Spleen (tissue), 11 donors: ENCODE results near the gene FGF4. TPM values are rescaled to one million over a fixed set of nuclear protein-coding genes. Genes with fewer than 3 reads are reported as not detected.

Experiments used
- DNase-seq: peaks from one replicate; pipeline ENCODE4 v3.0.0-alpha.2; 2020
- H3K27ac ChIP-seq, 8 donors: fragments of 200-600 bp; sonication (generic) in 7 of 8; 1 replicate in 4 of 8; 2 replicates in 4 of 8; pipeline versions ENCODE4 v1.5.0 to v1.8.0; 2016 to 2021; ENCODE audit warnings: inconsistent platforms in 4 of 8, mild to moderate bottlenecking in 4 of 8, moderate library complexity in 1 of 8
- H3K27me3 ChIP-seq, 7 donors: fragments of 200-600 bp; sonication (generic) in 6 of 7; replicated peaks in 1 of 7; 1 replicate in 4 of 7; 2 replicates in 3 of 7; pipeline versions ENCODE4 v1.5.0 to v1.8.0; 2016 to 2021; ENCODE audit warnings: inconsistent platforms in 3 of 7, mild to moderate bottlenecking in 1 of 7
- H3K36me3 ChIP-seq, 6 donors: fragments of 200-600 bp; sonication (generic) in 5 of 6; 1 replicate in 4 of 6; 2 replicates in 2 of 6; pipeline versions ENCODE4 v1.5.0 to v1.8.0; 2016 to 2021; ENCODE audit warnings: inconsistent platforms in 2 of 6
- H3K4me1 ChIP-seq, 6 donors: fragments of 200-600 bp; sonication (generic) in 5 of 6; 1 replicate in 3 of 6; 2 replicates in 3 of 6; pipeline versions ENCODE4 v1.5.0 to v1.8.0; 2016 to 2021; ENCODE audit warnings: inconsistent platforms in 3 of 6
- H3K4me3 ChIP-seq, 8 donors: fragments of 200-600 bp; sonication (generic) in 7 of 8; 1 replicate in 4 of 8; 2 replicates in 4 of 8; pipeline versions ENCODE4 v1.5.0 to v1.8.0; 2016 to 2021; ENCODE audit warnings: inconsistent platforms in 4 of 8, mild to moderate bottlenecking in 4 of 8, moderate library complexity in 2 of 8
- H3K9me3 ChIP-seq, 8 donors: fragments of 200-600 bp; sonication (generic) in 7 of 8; 1 replicate in 4 of 8; 2 replicates in 4 of 8; pipeline versions ENCODE4 v1.5.0 to v1.8.0; 2016 to 2021; ENCODE audit warnings: inconsistent platforms in 4 of 8
- POLR2A ChIP-seq, 3 donors: fragments of 450-650 bp; IDR thresholded peaks; one replicate each; pipeline ENCODE4 v1.5.1; 2017; ENCODE audit warnings: antibody characterized with exemption in 3 of 3, mild to moderate bottlenecking in 1 of 3
- POLR2AphosphoS5 ChIP-seq, 3 donors: sonication (generic); formaldehyde crosslinking; IDR thresholded peaks; one replicate each; pipeline ENCODE4 v1.5.1; 2017; ENCODE audit warnings: antibody characterized with exemption in 3 of 3
- WGBS, 5 donors: extraction: QIAGEN DNeasy Blood & Tissue Kit in 3 of 5; methylation state at CpG; one replicate each; pipeline versions ENCODE4 v1.1.5 to v1.1.7; 2013 to 2018; 5-methylcytosine and 5-hydroxymethylcytosine counted together
- intact Hi-C: fragments of 100-400 bp; cut with DNase I; formaldehyde crosslinking; loops from one replicate; pipeline ENCODE4 v1.15.0; 2023; ENCODE audit warnings: low total_unique reads
- polyA plus RNA-seq, 3 donors: library from polyadenylated mRNA; stranded (reverse); fragments of 200-250 nt; gene quantifications; one replicate each; pipeline ENCODE4 v1.2.1, GENCODE V29; 2013
- total RNA-seq, 7 donors: library from RNA; depleted of rRNA in 3 of 7; stranded (reverse); fragments of >200 nt in 3 of 7; fragmentation: NEBNext Ultra II Directional in 4 of 7; extraction: Animal tissue kit (Norgen Biotek cat#: 25700) in 4 of 7; gene quantifications; one replicate each; pipeline versions ENCODE4 v1.1.0 to v1.2.1, GENCODE V29; 2016 to 2021
- TF ChIP-seq, protein P1 (sequence below), 11 experiments: fragments of 200-600 bp in 7 of 11; fragments of 450-650 bp in 4 of 11; sonication (generic) in 4 of 11; IDR thresholded peaks in 8 of 11; conservative IDR thresholded peaks in 3 of 11; 1 replicate in 7 of 11; 2 replicates in 4 of 11; pipeline versions ENCODE4 v1.4.0 to v1.8.0; 2016 to 2021; ENCODE audit warnings: antibody characterized with exemption in 11 of 11, inconsistent platforms in 4 of 11, mild to moderate bottlenecking in 1 of 11
- donor health status: healthy with polysubstance abuse.
- donor health status: DM: no; HTN: no; CAD: no; lungs with moderate emphysema.
- donor health status: DM: no; HTN: no; CAD: no.
- donor health status: Bipolar disorder and iron deficiency.
- donor health status: healthy.
- donor health status: DM: no; HTN: no; CAD: no.
- donor health status: DM: yes; HTN: yes; CAD: no.

Gene FGF4
- total and polyA plus RNA-seq, 10 donors = not detected

DNA sequence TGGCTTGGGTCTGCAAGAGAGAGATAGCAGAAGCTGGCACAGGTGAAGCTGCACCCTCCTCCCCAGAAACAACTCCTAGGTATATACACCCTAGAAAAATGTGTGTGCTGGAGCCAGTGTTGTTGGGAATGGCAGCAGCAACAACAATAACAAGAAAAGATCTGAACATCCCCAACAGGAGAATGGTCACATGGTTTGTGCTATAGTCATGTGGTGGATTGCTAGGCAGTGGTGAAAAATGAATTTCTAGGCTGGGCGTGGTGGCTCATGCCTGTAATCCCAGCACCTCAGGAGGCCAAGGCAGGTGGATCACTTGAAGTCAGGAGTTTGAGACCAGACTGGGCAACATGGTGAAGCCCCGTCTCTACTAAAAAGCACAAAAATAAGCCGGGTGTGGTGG is 40.3 kb downstream of the FGF4 start:
- H3K27me3 ChIP-seq = peaks cover 0 to 38% (median 0%) of the 10 kb centered on the region in 7 donors
- no peak overlapping the region for H3K4me3 ChIP-seq
- DNase-seq = no peak
- H3K36me3 ChIP-seq = no peaks in the 10 kb centered on the region
- TF ChIP-seq POLR2A (IDR thresholded peaks at IDR 0.05) = no peak
- no peak overlapping the region for H3K27ac ChIP-seq
- H3K4me1 ChIP-seq = no peaks in the 10 kb centered on the region
- intact Hi-C loops = no loop called here
- WGBS, 5 donors = 84 to 94% (median 91%) methylated on average over 3 of the region's 3 CpGs
- H3K9me3 ChIP-seq = peaks cover 0 to 44% (median 29%) of the 10 kb centered on the region in 8 donors

DNA sequence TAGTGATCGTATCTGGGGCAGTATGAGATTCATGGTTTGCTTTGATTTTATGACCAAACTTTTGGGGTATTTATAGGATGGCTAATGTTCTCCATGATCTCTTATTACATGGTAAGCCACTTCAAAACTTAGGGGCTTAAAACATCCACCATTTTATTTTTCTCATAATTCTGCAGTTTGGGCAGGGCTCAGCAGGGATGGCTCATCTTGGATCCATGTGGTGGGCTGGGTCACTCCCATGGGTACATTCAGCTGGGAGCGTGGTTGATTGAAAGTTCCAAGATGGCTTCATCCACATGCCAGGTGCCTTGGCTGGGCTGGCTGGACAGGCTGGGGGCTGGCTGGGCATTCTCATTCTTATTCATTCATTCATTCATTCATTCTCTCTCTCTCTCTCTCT is 40.8 kb downstream of the FGF4 start:
- 84 to 97% (median 86%) methylated on average over 2 of the region's 2 CpGs for WGBS, 5 donors

DNA sequence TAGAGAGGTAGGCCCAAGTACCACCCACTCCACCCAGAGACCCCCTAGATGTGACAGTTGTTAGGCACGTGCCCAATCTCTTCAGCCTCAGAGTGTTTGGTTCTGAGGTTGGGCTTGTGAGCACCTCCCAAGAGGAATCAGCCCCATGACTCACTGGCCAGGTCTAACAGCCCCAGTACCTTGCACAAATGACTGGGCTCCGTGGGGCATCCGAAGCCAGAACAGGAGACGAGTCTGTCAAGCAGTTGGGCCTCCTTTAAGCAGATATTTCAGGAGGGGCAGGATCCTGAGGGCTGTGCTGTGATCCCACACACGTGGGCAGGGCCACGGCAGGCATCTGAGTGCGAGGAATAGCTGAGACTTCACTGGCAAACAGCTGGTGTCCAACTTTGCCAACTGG is 42.2 kb downstream of the FGF4 start:
- WGBS, 5 donors = 40 to 80% (median 68%) methylated on average over 1 to 7 of the region's 7 CpGs
- no peaks in the 10 kb centered on the region for H3K4me1 ChIP-seq
- no peak overlapping the region for H3K27ac ChIP-seq
- DNase-seq = no peak
- intact Hi-C loops = no loop called here
- TF ChIP-seq, protein P1, sequence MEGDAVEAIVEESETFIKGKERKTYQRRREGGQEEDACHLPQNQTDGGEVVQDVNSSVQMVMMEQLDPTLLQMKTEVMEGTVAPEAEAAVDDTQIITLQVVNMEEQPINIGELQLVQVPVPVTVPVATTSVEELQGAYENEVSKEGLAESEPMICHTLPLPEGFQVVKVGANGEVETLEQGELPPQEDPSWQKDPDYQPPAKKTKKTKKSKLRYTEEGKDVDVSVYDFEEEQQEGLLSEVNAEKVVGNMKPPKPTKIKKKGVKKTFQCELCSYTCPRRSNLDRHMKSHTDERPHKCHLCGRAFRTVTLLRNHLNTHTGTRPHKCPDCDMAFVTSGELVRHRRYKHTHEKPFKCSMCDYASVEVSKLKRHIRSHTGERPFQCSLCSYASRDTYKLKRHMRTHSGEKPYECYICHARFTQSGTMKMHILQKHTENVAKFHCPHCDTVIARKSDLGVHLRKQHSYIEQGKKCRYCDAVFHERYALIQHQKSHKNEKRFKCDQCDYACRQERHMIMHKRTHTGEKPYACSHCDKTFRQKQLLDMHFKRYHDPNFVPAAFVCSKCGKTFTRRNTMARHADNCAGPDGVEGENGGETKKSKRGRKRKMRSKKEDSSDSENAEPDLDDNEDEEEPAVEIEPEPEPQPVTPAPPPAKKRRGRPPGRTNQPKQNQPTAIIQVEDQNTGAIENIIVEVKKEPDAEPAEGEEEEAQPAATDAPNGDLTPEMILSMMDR (IDR thresholded peaks at IDR 0.05 in 8 of 11, conservative IDR thresholded peaks at IDR 0.05 in 3 of 11) = no peak
- TF ChIP-seq POLR2AphosphoS5 (IDR thresholded peaks at IDR 0.05) (no peak), POLR2A (IDR thresholded peaks at IDR 0.05) (no peak)
- no peak overlapping the region for H3K4me3 ChIP-seq
- H3K27me3 ChIP-seq = peaks cover 0 to 55% (median 0%) of the 10 kb centered on the region in 7 donors
- H3K9me3 ChIP-seq = peaks cover 0 to 25% (median 14%) of the 10 kb centered on the region in 8 donors
- H3K36me3 ChIP-seq = no peaks in the 10 kb centered on the region

More for the DNA sequence above, 40.8 kb downstream of the FGF4 start:
- no peak for DNase-seq
- intact Hi-C loops = no loop called here
- Histone ChIP-seq H3K4me3 (no peak overlapping the region), H3K9me3 (peaks cover 0 to 40% (median 28%) of the 10 kb centered on the region in 8 donors), H3K36me3 (no peaks in the 10 kb centered on the region), H3K27ac (no peak overlapping the region), H3K4me1 (no peaks in the 10 kb centered on the region), H3K27me3 (peaks cover 0 to 40% (median 0%) of the 10 kb centered on the region in 7 donors)
- TF ChIP-seq, protein P1 (IDR thresholded peaks at IDR 0.05 in 8 of 11, conservative IDR thresholded peaks at IDR 0.05 in 3 of 11) = no peak
- TF ChIP-seq POLR2A (IDR thresholded peaks at IDR 0.05) (no peak), POLR2AphosphoS5 (IDR thresholded peaks at IDR 0.05) (no peak)

DNA sequence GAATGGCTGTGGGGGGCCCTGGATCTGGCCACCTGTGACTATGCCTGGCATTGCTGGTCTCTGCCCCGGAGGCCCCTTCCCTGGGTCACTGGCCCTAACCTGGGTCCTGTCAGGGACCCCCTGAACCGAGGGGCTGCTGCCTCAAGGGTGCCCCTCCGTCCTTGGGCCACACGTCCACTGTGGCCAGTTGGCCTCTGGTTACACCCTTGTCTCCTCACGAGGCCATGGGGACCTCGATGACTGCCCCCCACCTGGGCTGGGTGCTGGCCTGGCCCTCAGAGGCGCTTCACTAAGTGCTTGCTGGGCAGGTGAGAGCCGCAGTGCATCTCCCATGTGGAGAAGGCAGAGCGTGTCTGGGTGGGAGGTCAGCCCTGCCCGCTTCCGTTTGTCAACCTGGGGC is 44.0 kb downstream of the FGF4 start:
- H3K27ac ChIP-seq = no peak overlapping the region
- WGBS, 5 donors = 72 to 96% (median 80%) methylated on average over 11 of the region's 11 CpGs
- intact Hi-C loops = no loop called here
- H3K4me3 ChIP-seq = no peak overlapping the region
- TF ChIP-seq POLR2AphosphoS5 (IDR thresholded peaks at IDR 0.05) (no peak), POLR2A (IDR thresholded peaks at IDR 0.05) (no peak)
- TF ChIP-seq, protein P1 (IDR thresholded peaks at IDR 0.05 in 8 of 11, conservative IDR thresholded peaks at IDR 0.05 in 3 of 11) = no peak
- peaks cover 0 to 73% (median 4%) of the 10 kb centered on the region in 7 donors for H3K27me3 ChIP-seq
- H3K9me3 ChIP-seq = peaks cover 0 to 20% (median 13%) of the 10 kb centered on the region in 8 donors
- no peak for DNase-seq
- H3K4me1 ChIP-seq = no peaks in the 10 kb centered on the region
- H3K36me3 ChIP-seq = no peaks in the 10 kb centered on the region

DNA sequence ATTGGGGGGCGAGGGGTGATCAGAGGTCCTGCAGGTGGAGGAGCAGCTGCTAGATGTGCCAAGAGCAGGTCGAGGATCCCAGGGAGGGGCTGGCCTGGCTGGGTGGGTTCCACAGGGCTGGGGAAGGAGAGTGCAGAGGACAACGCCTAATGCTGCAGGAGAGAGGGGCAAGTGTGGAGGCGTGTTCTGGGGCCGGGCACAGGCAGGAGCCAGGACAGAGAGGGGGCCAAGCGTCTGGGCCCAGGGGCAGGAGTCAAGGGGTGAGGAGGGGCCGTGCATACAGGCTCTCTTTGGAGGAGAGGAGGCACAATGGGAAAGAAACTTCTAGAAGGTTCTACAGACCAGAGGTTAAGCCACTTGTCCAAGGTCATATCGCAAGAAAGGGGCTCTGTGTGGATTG is 44.6 kb downstream of the FGF4 start:
- WGBS, 5 donors = 67 to 83% (median 76%) methylated on average over 8 of the region's 8 CpGs

More for the DNA sequence above, 44.6 kb downstream of the FGF4 start:
- TF ChIP-seq POLR2AphosphoS5 (IDR thresholded peaks at IDR 0.05) (no peak), POLR2A (IDR thresholded peaks at IDR 0.05) (no peak)
- TF ChIP-seq, protein P1 (IDR thresholded peaks at IDR 0.05 in 8 of 11, conservative IDR thresholded peaks at IDR 0.05 in 3 of 11) = no peak
- DNase-seq = no peak
- H3K9me3 ChIP-seq = peaks cover 0 to 17% (median 13%) of the 10 kb centered on the region in 8 donors
- peaks cover 0 to 79% (median 4%) of the 10 kb centered on the region in 7 donors for H3K27me3 ChIP-seq
- no peaks in the 10 kb centered on the region for H3K36me3 ChIP-seq
- no peak overlapping the region for H3K4me3 ChIP-seq
- H3K27ac ChIP-seq = no peak overlapping the region
- no peaks in the 10 kb centered on the region for H3K4me1 ChIP-seq
- intact Hi-C loops = no loop called here
